Erythroblast (primary cell): ENCODE results near the gene ANKRD13C.

Experiments used
- GATA1 ChIP-seq: IDR thresholded peaks from 2 replicates; pipeline ENCODE4 v1.6.1; 2011; ENCODE audit warnings: low read depth, mild to moderate bottlenecking, control low read depth, low read length, moderate library complexity
- POLR2A ChIP-seq: IDR thresholded peaks from 2 replicates; pipeline ENCODE4 v1.6.1; 2011; ENCODE audit warnings: mild to moderate bottlenecking, low read length

- TF ChIP-seq POLR2A (no peak), GATA1 (no peak)
These were observed 30.0 kb upstream of the ANKRD13C start for GRCh38 chr1:70384542-70384941.
